NCI-H1694 treated with DMSO at 0.1 percent for 48 hours (cell line): ENCODE results near the gene HMGB1.
"Not testable (repeated sequence)": the region's sequence is repeated elsewhere in the genome, so short reads cannot be mapped to it uniquely, and the experiment has no call there.

Source experiments
- DNase-seq: peaks from one replicate; lab custom pipeline; 2025; lab: John Stamatoyannopoulos, UW

Gene HMGB1

DNA sequence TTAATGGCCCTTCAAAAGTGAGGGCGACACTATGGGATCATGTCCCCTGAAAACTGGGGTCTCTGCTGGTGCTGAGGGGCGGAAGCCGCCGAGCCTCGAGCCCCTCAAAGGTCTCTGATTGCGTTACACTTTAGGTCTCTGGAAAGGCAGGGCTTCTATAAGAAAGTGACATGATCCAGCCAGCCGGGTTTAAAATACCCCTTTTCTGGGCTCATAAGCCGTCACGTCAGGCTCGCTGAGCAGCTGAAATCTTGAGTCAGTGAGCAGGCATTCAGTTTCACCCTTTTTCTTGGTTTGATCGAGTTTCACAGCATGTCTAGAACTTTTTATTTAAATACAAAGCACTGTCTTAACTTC is 600 bp upstream of the HMGB1 start:
- DNase-seq, result no peak

DNA sequence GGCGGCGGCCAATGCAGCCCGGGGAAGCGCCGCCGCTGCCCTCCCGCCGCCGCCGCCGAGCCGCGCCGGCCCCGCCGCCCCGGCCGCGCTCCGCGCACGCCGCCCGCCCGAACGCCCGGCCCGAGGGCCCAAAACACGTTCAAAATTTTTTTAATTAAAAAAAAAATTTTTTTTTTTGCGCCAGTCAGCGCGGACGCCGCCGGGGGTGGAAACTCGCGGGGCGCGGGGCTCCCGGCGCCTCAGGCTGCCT is 468 bp downstream of the HMGB1 start:
- no peak for DNase-seq

DNA sequence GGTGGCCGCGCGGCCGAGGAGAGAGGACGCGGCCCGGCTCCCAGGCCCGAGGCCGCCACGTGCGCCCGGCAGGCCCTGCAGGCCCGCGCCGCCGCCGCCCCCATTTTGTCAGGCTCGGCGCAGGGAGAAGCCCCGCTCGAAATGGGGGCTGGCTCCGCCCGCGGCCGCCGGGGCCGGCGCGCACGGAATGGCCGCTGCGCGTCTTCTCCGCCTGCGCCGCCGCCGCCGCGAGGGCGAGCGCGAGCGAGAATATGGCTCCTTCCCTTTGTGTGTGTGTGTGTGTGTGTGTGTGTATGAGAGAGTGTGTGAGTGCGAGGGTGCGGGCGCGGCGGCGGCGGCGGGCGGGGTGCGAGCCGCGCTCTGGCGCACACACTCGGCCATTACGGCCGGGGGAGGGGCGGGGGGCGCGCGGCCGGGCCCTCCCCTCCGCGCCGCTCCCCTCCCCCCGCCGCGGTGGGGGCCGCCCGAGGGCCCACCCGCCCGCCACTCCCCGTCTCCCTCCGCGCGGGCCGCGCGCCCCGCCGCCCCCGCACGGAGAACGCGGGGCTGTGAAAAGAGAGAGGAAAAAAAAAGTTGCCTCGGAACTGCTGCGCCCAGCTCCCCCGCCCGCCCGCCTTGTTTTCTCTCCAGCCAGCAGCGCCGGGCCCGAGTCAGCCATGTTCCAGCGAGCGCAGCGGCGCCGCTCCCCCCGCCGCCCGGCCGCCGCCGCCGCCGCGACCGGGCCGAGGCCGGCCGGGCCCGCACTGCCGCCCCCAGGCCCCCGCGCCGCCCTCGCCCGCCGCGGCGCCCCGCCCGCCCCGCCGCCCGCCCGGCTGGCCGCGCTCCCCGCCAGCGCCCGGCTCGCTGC is 1.0 kb downstream of the HMGB1 start:
- peak; percentile 46 for DNase-seq

DNA sequence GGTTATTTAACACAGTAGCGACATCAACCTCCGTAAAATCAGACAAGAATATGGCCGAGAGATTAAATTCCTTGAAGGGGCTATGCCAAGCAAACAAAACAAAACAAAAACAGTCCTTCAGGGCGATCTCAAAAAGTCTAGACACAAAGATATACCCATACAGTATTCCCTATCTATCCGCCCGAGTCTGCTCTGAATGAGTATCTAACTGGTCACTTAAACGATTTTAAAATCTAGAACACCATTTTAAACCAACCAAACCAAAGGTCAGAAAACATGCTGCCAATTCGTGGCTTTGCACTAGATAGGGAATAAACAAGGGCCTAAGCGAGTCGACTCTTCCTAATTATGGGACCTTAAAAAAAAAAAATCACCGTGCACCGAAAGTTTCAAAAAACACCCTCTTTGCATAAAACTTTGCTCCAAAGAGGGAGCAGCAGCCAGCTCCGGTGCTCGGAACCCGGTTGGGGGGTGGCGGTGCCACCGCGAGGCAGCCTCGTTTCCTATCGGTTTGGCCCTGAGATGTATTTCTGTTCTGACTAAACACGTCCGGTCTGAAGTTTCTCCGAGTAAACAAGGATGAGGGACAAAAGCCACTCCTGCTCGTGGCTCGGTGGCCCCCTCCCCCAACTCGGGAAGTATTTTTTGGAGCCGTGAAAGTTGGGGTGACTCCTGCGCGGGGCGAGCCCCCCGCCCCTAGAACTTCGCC is 1.8 kb downstream of the HMGB1 start:
- DNase-seq, result peak; percentile 16

DNA sequence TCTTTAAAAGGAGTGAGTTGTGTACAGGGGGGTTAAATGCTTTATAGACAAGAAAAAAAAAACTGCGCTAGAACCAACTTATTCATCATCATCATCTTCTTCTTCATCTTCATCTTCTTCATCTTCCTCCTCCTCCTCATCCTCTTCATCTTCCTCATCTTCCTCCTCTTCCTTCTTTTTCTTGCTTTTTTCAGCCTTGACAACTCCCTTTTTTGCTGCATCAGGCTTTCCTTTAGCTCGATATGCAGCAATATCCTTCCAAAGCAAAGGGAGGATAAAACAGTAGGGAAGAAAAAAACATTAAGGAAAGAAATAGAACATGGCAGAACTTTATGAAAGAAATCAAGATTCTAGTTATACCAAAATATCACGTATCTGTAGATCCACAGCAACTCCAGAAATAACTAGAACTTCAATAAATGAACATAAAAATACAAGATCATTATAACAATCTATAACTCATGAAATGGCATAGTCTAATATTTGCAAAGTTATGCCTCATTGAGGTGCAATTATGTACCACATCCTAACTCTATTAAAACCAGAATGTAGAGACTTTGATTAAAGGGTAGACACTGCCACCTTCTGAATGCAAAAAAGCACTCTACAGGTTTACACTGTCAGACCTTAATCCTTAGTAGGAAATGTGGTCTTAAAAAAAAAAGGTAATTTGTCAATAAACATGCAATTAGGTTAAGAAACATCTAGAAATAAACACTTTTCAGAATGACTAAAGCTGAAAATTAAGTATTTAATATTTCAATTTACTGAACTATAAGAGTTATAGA is 4.3 kb downstream of the HMGB1 start:
- peak; percentile 15 for DNase-seq

DNA sequence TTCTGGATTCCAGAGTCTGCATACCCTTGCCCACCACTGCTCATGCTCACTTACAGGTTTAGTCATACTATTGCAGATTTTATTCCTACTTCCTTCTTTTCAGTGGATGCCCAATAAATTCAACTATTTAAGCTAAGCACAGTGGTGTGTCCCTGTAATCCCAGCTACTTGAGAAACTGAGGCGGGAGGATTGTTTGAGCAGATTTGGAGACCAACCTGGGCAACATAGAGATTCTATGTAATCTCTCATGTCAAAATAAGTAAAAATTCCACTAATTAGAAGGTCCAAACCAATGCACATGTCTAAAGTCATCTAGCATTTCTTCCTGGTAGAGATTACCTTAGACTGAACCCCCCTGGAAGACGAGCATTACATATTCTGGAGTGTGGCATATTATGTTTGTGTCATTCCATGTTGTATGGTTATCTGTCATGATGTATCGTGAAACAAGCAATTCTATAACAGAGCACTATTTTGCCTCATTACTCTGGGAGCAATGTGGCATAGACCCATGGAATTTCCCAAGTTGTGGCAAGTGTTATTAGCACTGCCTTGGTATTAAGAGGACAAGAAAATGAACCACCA is 8.3 kb downstream of the HMGB1 start:
- no peak for DNase-seq

DNA sequence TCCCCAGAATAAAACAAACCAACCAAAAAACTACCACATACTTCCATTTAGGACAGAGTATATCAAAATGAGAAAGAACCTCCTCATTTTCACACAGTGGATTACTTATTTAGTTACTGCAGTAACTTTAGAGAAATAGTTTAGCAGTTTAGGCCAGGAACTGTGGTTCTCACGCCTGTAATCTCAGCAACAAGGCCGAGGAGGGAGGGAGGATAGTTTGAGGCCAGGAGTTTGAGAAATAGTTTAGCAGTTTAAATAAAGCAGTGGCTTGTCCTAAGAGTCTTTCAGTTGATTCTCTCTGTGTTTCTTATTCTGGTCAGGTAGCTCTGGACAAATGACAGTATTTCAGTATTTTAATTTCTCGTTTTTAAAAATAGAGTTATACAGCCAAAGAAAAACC is 9.4 kb downstream of the HMGB1 start:
- DNase-seq, result no peak

DNA sequence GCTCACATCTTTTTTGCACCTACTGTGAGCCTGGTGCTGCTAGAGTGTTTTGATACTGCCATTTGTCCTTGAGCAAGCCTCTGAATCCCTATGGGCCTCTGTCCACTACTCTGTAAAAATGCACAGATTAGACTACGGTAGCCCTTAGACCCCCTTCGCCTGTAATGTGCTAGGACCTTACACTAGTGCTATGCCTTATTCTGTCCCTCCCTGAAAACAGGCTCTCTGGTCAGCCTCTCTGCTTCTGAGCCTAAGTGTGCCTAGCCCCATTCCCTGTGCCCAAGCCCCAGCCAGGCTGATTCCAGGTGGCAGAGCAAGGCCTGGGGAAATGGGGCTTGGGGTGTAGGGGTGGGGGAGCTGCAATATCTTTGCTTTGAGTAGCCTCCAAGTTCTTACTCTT is 10.7 kb downstream of the HMGB1 start:
- no peak for DNase-seq

DNA sequence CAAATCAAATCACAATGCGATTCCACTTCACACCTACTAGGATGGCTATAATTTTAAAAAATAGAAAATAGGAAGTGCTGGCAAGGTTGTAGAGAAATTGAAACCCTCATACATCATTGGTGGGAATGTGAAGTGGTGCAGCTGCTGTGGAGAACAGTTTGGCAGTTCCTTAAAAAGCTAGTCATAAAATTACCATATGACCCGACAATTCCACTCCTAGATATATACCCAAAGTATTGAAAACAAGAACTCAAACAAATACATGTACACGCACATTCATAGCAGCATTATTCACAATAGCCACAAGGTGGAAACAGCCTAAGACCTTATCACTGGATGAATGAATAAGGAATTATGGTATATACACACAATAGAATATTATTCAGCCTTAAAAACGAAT is 12.0 kb downstream of the HMGB1 start:
- no peak for DNase-seq

DNA sequence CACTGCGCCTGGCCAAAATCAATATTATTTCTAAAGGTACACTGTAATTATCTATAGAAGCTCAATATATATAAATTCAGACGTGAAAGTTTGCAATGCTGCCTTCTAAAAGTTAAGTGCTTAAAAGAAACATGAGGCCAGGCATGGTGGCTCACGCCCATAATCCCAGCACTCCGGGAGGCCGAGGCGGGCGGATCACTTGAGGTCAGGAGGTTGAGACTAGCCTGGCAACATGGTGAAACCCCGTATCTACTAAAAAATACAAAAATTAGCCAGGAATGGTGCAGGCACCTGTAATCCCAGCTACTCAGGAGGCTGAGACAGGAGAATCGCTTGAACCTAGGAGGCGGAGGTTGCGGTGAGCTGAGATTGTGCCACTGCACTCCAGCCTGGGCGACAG is 14.3 kb downstream of the HMGB1 start:
- not testable (repeated sequence) for DNase-seq

DNA sequence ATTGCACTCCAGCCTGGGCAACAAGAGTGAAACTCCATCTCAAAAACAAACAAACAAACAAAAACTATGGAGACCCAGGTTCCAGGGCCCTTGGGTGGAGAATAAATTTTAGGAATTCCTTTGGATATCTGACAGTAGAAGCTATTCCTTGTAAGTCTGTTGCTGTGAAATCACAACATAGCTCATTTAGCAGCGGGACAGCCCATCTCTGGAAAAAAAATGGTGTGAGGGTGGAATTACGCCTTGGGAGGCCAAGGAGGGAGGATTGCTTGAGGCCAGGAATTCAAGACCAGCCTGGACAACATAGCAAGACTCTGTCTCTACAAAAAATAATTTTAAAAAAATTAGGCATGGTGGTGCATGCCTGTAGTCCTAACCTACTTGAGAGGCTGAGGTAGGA is 15.7 kb downstream of the HMGB1 start:
- no peak for DNase-seq

DNA sequence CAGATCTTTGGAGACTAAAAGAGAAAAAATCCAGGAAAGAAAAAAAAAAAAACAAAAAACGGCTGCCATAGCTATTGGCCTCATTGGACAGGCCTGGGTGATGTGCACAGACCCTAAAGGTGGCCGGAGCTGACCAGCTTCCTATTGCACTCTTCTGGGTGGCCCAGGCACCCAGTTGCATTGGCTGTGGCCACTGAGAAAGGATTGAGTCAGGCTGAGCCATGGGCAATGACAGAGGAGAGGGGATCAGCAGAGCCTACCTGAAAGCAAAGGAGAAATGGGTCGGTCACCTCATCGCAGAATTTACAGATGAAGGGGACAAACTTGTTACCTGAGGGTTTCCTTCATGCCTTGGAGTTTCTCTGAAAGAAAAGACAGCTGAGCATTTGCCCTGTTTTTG is 17.3 kb downstream of the HMGB1 start:
- no peak for DNase-seq

DNA sequence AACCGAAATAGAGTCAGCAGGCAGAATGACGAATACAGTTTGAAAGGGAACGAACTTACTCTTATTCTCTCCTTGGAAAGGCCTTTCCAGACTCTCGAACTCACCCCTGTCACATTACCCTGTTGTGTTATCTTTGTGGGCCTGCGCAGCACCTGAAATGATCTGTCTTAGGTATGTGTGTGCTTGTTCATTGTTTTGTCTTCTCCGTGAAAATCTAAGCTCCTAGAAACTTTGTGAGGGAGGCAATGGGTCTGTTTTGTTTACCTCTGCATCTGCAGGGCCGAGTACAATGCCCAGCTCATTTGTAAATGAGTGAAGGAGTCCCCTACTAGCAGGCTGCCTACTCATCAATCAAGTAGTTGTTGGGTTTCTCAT is 19.6 kb downstream of the HMGB1 start:
- DNase-seq, result no peak

DNA sequence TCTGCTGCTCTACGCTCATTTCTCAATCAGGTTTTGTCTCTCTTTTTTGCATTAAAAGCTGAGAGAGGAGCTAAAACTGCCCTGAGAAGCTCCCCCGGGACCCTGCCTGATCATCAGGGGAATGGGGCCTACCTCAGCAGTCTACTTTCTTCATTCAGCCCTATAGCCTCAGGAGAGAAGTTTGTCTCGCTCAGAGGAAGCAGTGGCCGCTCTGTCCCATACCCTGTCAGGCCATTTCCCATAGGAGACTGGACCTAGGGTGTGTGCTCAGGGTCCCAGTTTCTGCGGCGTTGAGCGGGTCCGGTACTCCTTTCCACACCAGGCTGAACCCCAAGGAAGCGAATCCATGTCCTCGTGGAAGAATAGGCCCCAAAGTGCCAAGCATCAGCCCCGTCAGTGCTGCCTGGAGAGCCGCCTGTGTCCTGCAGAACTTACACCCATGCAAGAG is 21.8 kb downstream of the HMGB1 start:
- no peak for DNase-seq

DNA sequence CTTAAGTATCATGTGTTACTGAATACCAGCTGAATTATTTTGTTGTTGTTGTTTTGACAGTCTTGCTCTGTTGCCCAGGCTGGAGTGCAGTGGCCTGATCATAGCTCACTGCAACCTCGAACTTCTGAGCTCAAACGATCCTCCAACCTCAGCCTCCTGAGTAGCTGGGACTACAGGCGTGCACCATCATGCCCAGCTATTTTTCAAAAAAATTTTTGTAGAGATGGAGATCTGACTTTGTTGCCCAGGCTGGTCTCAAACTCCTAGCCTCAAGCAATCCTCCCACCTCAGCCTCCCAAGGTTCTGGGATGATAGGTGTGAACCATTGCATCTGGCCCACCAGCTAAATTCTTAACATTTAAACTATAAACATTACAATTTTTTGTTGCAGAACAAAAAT is 22.2 kb downstream of the HMGB1 start:
- DNase-seq, result not testable (repeated sequence)

DNA sequence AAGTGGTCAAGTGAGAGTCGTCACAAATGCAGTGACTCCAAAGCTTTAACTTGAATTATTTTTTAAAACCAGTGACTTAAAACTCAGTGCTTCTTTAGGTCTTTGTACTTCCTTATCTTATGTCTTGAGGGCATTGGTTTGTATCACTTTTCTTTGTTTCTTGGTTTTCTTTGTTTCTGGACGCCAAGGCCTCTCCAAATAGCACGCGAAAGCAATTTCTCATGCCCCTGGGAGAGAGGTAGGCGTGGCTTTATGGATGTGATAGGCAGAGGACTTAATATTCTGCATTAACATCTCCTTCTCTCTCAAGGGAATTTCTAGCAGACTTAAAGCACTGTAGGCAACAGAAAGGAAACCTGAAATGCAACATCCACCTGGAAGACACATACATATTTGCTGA is 22.8 kb downstream of the HMGB1 start:
- no peak for DNase-seq

DNA sequence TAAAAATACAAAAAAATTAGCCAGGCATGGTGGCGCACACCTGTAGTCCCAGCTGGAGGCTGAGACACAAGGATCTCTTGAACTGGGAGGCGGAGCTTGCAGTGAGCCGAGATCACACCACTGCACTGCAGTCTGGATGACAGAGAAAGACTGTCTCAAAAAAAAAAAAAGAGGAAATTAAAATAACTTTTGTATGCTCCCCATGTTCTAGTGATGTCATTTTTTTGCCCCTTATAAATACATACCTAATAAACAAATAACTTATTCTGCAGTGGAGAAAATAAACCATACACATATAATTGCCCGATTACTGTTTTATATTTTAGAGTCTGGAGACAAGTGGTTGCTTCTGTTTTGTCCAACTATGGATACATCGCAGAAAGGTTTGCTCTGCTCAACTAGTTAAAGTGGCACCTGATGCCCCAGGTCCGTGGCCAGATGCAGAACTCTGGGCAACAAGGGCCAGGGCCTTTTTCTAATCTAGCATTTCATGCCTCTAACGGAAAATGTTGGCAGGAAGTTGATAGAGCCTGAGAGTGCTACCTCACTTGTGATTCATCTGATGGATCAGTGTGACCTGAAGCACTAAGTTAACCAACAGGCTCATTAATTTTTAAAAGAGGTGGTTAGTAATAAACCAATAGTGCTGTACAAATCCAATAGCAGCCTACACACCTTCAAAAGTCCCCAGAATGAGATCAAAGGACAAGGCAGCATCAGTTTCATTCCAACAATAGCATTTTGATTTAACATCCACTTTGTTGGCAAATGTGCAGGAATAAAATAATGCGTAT is 24.6 kb downstream of the HMGB1 start:
- no peak for DNase-seq

DNA sequence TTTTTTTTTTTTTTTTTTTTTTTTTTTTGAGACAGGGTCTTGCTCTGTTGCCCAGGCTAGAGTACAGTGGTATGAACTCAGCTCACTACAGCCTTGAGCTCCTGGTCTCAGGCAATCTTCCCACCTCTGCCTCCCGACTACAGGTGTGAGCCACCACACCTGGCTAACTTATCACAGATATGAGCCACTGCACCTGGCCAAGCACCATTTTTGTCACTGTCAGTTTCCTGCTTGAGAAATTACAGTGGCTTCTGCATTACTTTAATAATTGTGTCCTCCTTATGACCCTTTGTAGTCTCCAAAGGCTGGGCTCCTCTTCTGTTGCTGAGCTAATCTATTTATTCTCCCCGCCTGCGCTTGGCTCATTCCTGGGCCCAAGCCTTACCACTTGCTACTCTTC is 27.4 kb downstream of the HMGB1 start:
- no peak for DNase-seq

DNA sequence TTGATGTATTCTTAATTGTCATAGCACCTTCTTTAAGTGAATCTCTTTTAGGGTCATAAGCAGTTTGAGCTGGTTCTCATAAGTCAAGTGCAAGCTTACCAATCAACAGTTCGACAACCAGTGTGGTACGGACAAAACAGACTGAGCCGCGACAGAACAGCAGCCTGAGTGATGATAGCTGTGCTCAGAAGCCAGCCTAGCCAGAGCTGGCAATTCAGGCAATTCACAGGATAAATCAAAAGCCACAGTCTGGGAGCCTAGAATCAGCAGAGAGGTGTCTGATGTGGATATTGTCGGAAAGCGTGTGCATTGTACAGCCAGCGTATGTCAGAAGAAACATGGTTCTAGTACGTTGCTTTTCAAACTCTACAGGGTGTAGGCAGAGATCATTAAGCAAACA is 28.6 kb downstream of the HMGB1 start:
- DNase-seq, result no peak

DNA sequence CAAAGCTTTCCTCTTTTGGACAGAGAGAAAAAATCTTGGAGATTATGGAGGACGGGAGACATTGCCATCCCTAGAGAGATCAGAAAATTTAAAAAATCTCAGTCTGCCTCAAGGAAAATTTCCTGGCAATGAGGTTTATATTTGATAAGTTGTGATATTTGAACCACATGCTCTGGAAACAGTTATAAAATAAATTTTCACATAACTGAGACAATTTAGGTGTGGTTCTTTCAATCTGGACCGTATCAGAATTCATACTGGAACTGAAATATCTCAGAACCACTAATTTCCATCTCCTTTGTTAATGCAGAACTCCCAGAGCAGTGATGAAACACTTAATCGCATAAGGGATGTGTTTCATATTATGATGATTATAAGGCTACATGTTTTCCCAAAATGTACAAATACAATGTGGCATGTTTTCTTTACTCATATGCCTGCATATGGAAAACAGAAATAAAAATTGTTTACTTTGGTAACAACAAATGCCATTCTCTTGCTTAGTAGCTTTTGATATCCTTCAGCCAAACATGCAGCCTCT is 29.8 kb downstream of the HMGB1 start:
- DNase-seq, result no peak

DNA sequence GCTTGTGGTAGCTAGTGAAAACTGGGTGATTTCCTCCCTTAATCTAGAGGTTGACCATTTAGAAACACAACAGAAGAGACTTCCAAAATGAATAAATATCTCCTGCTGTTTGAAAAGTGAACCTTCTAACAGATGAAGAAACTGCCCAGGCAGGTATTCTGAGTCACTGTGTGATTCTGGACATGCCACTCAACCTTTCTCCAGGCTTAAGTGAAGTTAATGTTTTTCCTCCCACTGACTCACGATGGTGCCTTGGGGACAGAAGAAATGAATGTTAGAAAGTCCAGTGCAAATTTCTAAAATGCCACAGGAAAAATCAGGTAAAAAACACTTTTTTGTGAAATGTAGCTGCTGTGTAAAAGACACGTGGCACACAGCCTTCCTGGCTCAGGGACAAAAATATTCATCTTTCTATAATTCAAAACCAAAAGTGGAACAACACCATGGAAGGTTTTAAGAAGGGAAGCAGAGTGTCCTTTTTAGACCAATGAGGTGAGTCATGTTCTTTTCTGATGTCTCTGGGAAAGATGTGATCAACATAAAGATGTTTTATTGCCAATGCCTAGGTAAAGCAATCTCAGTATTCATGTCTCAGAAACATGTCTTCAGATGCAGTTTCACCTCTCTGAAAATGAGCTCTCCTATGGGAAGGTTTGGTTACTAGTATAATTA is 34.3 kb downstream of the HMGB1 start:
- DNase-seq, result no peak
